Loucy (cell line): ENCODE measurements around the gene GALNT18.

Experiments used
- H2AFZ ChIP-seq: fragments of 200-600 bp; sonication (generic); 2 replicates; pipeline ENCODE4 v1.6.0; 2016; ENCODE audit warnings: antibody characterized with exemption, mild to moderate bottlenecking, low read length, moderate library complexity
- H3F3A ChIP-seq: fragments of 200-600 bp; 2 replicates; pipeline ENCODE4 v1.6.0; 2016; ENCODE audit warnings: antibody characterized with exemption, low read depth, mild to moderate bottlenecking
- H3K27me3 ChIP-seq: fragments of 200-600 bp; sonication (generic); 2 replicates; pipeline ENCODE4 v1.6.1; 2014; ENCODE audit warnings: low read length, mild to moderate bottlenecking; ENCODE audit not compliant: insufficient read depth, poor library complexity, severe bottlenecking
- H3K36me3 ChIP-seq: fragments of 200-600 bp; sonication (generic); 2 replicates; pipeline ENCODE4 v1.6.1; 2016; ENCODE audit warnings: low read length; ENCODE audit not compliant: insufficient read depth
- H3K4me1 ChIP-seq: fragments of 200-600 bp; sonication (generic); 2 replicates; pipeline ENCODE4 v1.5.1; 2014; ENCODE audit warnings: low read length, mild to moderate bottlenecking; ENCODE audit not compliant: insufficient read depth, poor library complexity, severe bottlenecking
- H3K4me2 ChIP-seq: fragments of 200-600 bp; sonication (generic); 2 replicates; pipeline ENCODE4 v1.6.0; 2014; ENCODE audit warnings: antibody characterized with exemption, low read length, low read depth, mild to moderate bottlenecking; ENCODE audit not compliant: poor library complexity, severe bottlenecking
- H3K4me3 ChIP-seq: fragments of 200-600 bp; sonication (generic); 2 replicates; pipeline ENCODE4 v1.5.1; 2014; ENCODE audit warnings: low read length, mild to moderate bottlenecking, mixed read lengths; ENCODE audit not compliant: poor library complexity, severe bottlenecking
- H3K79me2 ChIP-seq: fragments of 200-600 bp; sonication (generic); 2 replicates; pipeline ENCODE4 v1.6.1; 2014; ENCODE audit warnings: low read length; ENCODE audit not compliant: insufficient read depth
- H3K9ac ChIP-seq: fragments of 200-600 bp; sonication (generic); 2 replicates; pipeline ENCODE4 v1.6.0; 2014; ENCODE audit warnings: mild to moderate bottlenecking, low read depth, low read length, moderate library complexity; ENCODE audit not compliant: poor library complexity, severe bottlenecking
- H3K9me2 ChIP-seq: fragments of 200-600 bp; sonication (generic); replicated peaks from 2 replicates; pipeline ENCODE4 v1.6.1; 2016; ENCODE audit warnings: low read depth, low read length, mixed read lengths
- H3K9me3 ChIP-seq: fragments of 200-600 bp; sonication (generic); 2 replicates; pipeline ENCODE4 v1.6.1; 2014; ENCODE audit warnings: mild to moderate bottlenecking, antibody characterized with exemption, low read length, low read depth; ENCODE audit not compliant: insufficient read depth
- H4K20me1 ChIP-seq: fragments of 200-600 bp; sonication (generic); 2 replicates; pipeline ENCODE4 v1.6.0; 2014; ENCODE audit warnings: antibody characterized with exemption, low read length, mild to moderate bottlenecking; ENCODE audit not compliant: insufficient read depth, poor library complexity, severe bottlenecking
- EZH2phosphoT487 ChIP-seq: fragments of 200-600 bp; IDR thresholded peaks from 2 replicates; pipeline ENCODE4 v1.6.1; 2018; ENCODE audit warnings: antibody characterized with exemption, mild to moderate bottlenecking, moderate library complexity, borderline replicate concordance
- TF ChIP-seq, protein P1 (sequence below): fragments of 200-600 bp; sonication (generic); conservative IDR thresholded peaks from 2 replicates; pipeline ENCODE4 v1.5.1; 2014; ENCODE audit warnings: mild to moderate bottlenecking, antibody characterized with exemption, low read length

Gene GALNT18

DNA sequence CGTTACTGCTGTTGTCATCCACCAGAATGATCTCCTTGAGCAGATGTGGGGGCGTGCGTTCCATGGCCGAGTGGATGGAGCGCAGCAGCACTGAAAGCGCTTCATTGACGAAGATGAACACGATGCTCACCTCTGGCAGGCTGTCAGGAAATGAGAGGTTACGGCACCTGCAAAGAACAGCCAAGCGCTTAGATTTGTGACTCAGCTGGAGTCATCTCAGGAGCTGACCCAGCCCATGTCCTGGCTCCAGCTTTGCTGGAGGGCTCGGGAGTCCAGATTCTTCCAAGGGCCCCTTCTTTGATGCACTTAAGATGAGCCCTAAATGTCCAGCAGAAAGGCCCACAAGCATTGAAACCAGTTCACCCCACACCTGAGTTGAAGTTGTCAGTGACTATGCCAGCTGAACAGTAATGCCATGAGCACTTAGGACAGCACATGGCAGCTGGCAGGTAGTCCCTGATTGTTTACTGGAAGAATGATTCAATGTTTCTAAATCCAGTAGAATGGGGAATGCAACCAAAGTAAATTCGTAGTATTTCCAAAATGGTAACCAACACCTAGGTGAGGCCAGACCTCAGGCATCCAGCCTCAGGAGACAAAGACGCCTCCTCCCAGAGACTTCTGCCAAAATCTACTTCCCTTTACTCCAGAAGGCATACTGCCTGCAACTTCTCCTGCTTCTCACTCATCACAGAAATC is 189.0 kb downstream of the GALNT18 start:
- no peaks in the 10 kb centered on the region for H4K20me1 ChIP-seq
- H3K36me3 ChIP-seq = no peaks in the 10 kb centered on the region
- H3K9me3 ChIP-seq = no peaks in the 10 kb centered on the region
- H3K4me1 ChIP-seq = no peaks in the 10 kb centered on the region
- H3F3A ChIP-seq = no peaks in the 10 kb centered on the region
- no peaks in the 10 kb centered on the region for H3K79me2 ChIP-seq
- no peaks in the 10 kb centered on the region for H3K9me2 ChIP-seq
- H2AFZ ChIP-seq = no peak overlapping the region
- no peaks in the 10 kb centered on the region for H3K27me3 ChIP-seq
- no peak overlapping the region for H3K4me3 ChIP-seq
- no peak for TF ChIP-seq EZH2phosphoT487
- TF ChIP-seq, protein P1, sequence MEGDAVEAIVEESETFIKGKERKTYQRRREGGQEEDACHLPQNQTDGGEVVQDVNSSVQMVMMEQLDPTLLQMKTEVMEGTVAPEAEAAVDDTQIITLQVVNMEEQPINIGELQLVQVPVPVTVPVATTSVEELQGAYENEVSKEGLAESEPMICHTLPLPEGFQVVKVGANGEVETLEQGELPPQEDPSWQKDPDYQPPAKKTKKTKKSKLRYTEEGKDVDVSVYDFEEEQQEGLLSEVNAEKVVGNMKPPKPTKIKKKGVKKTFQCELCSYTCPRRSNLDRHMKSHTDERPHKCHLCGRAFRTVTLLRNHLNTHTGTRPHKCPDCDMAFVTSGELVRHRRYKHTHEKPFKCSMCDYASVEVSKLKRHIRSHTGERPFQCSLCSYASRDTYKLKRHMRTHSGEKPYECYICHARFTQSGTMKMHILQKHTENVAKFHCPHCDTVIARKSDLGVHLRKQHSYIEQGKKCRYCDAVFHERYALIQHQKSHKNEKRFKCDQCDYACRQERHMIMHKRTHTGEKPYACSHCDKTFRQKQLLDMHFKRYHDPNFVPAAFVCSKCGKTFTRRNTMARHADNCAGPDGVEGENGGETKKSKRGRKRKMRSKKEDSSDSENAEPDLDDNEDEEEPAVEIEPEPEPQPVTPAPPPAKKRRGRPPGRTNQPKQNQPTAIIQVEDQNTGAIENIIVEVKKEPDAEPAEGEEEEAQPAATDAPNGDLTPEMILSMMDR = no peak
- H3K9ac ChIP-seq = no peak overlapping the region
- H3K4me2 ChIP-seq = no peak overlapping the region

DNA sequence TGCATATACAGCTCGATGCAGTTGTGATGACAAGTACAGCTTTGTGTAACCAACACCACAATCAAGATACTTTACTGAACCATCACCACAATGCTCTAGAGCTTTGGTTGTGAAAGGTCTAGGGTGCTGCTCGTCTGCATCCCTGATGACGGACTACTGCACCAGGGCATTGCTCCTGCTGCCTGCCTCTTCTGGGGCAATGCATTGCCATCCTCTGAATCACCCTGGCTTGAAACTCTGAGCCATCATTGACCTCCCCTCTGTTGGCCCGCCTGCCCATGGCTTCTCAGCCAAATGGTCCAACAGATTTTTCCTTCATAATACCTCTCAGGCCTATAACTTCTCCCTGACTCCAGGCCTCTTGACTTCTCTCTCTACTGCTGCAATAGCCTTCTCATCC is 191.4 kb downstream of the GALNT18 start:
- no peak for TF ChIP-seq EZH2phosphoT487
- TF ChIP-seq, protein P1 = no peak
- Histone ChIP-seq H3K4me1 (no peaks in the 10 kb centered on the region), H3K4me3 (no peak overlapping the region), H3K36me3 (no peaks in the 10 kb centered on the region), H4K20me1 (no peaks in the 10 kb centered on the region), H3F3A (no peaks in the 10 kb centered on the region), H3K27me3 (no peaks in the 10 kb centered on the region), H3K9me3 (no peaks in the 10 kb centered on the region), H3K4me2 (no peak overlapping the region), H3K9me2 (no peaks in the 10 kb centered on the region), H3K79me2 (no peaks in the 10 kb centered on the region), H2AFZ (no peak overlapping the region), H3K9ac (no peak overlapping the region)

DNA sequence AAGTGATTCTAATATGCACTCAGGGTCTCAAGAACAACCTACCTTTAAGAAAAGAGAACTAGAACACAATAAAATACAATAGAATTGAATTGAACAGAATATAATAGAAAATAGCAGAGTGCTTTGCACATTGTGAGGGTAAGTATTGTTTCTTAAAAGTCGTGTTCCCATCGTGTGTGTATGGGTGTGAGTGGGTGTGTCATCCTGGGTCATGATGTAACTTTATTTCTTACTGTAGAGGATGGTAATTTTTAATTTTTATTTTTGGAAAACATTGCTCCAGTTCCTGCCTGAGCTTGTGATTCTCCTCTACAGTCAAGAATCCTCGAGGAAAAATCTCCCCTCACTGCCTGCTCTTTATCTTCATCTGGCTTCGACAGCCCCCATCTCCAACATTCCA is 193.1 kb downstream of the GALNT18 start:
- Histone ChIP-seq H2AFZ (no peak overlapping the region), H3K27me3 (no peaks in the 10 kb centered on the region), H3K9me3 (no peaks in the 10 kb centered on the region), H3K4me3 (no peak overlapping the region), H3K4me1 (no peaks in the 10 kb centered on the region), H3F3A (no peaks in the 10 kb centered on the region), H3K9me2 (no peaks in the 10 kb centered on the region), H3K4me2 (no peak overlapping the region), H3K79me2 (no peaks in the 10 kb centered on the region), H3K36me3 (no peaks in the 10 kb centered on the region), H3K9ac (no peak overlapping the region), H4K20me1 (no peaks in the 10 kb centered on the region)
- no peak for TF ChIP-seq EZH2phosphoT487
- TF ChIP-seq, protein P1 = no peak
